Thyroid gland (tissue), 4 donors: Measurements from ENCODE around the gene PER2.

Experiments used
- POLR2A ChIP-seq, 2 donors: fragments of 450-650 bp; IDR thresholded peaks; one replicate each; pipeline ENCODE4 v1.6.1; 2017; ENCODE audit warnings: antibody characterized with exemption in 2 of 2, mild to moderate bottlenecking in 2 of 2, moderate library complexity in 1 of 2
- TF ChIP-seq, protein P1 (sequence below), 6 experiments: fragments of 200-600 bp in 3 of 6; fragments of 450-650 bp in 3 of 6; sonication (generic) in 3 of 6; IDR thresholded peaks; one replicate each; pipeline ENCODE4 v1.5.1; 2016 to 2019; ENCODE audit warnings: antibody characterized with exemption in 6 of 6, mild to moderate bottlenecking in 2 of 6, inconsistent platforms in 1 of 6, moderate library complexity in 1 of 6

DNA sequence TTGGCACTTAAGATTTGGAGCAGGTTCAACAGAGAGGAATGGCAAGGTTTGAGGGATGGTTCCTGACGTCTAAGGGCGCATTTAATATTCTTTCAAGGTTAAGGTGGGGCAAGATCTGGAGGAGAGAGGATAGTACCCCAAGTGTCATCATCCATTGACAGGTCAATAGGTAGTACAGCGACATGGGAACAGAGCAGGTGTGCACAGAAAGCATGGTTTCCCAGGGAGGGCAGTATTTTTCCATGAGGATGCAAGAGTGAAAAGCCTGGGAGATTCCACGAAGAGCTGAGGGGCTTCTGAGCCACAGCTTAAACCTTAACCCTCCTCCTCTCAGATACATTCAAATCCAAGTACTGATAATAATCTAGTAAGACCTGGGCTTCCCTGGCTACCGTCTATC, 57.7 kb downstream of the PER2 start:
- TF ChIP-seq, protein P1, sequence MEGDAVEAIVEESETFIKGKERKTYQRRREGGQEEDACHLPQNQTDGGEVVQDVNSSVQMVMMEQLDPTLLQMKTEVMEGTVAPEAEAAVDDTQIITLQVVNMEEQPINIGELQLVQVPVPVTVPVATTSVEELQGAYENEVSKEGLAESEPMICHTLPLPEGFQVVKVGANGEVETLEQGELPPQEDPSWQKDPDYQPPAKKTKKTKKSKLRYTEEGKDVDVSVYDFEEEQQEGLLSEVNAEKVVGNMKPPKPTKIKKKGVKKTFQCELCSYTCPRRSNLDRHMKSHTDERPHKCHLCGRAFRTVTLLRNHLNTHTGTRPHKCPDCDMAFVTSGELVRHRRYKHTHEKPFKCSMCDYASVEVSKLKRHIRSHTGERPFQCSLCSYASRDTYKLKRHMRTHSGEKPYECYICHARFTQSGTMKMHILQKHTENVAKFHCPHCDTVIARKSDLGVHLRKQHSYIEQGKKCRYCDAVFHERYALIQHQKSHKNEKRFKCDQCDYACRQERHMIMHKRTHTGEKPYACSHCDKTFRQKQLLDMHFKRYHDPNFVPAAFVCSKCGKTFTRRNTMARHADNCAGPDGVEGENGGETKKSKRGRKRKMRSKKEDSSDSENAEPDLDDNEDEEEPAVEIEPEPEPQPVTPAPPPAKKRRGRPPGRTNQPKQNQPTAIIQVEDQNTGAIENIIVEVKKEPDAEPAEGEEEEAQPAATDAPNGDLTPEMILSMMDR (IDR thresholded peaks at IDR 0.05), result no peak
- TF ChIP-seq POLR2A (IDR thresholded peaks at IDR 0.05), result no peak
